ENCODE measurements around the gene ATXN7. TPM values are rescaled to one million over a fixed set of nuclear protein-coding genes. Genes with fewer than 3 reads are reported as not detected.

ATXN7 gene
- total and polyA plus RNA-seq, 2 donors from 2014 or later, result 1.4 to 36.4 TPM

GRCh38 chr3:63968612-63969350 lies 105.1 kb downstream of the ATXN7 start:
- Histone ChIP-seq H3K27ac (ENCODE audit: low read depth in 2 of 2, low read length in 2 of 2) (peak overlapping the region; percentile 75 to 77), H3K9me3 (ENCODE audit: control insufficient read depth in 2 of 3, insufficient read depth in 1 of 3, low read length in 3 of 3) (no peaks in the 10 kb centered on the region), H3K9ac (ENCODE audit: low read length in 3 of 3) (peak overlapping the region in 1 of 3 donors; percentile 47), H3K36me3 (ENCODE audit: control insufficient read depth in 2 of 3, insufficient read depth in 3 of 3, low read length in 3 of 3) (no peaks in the 10 kb centered on the region), H3K27me3 (ENCODE audit: control insufficient read depth, insufficient read depth, low read length) (no peaks in the 10 kb centered on the region), H3K4me1 (ENCODE audit: control insufficient read depth in 2 of 3, insufficient read depth in 2 of 3, low read depth in 1 of 3, low read length in 3 of 3) (peaks cover 9 to 40% (median 28%) of the 10 kb centered on the region in 3 donors), H3K4me3 (ENCODE audit: low read length in 3 of 3) (peak overlapping the region; percentile 22 to 57 (median 37))
- FAIRE-seq (no peak), DNase-seq (peak in 1 of 5 donors; percentile 20)
- intact Hi-C loops (cut with DNase I), result no loop called here
- TF ChIP-seq, protein P1, sequence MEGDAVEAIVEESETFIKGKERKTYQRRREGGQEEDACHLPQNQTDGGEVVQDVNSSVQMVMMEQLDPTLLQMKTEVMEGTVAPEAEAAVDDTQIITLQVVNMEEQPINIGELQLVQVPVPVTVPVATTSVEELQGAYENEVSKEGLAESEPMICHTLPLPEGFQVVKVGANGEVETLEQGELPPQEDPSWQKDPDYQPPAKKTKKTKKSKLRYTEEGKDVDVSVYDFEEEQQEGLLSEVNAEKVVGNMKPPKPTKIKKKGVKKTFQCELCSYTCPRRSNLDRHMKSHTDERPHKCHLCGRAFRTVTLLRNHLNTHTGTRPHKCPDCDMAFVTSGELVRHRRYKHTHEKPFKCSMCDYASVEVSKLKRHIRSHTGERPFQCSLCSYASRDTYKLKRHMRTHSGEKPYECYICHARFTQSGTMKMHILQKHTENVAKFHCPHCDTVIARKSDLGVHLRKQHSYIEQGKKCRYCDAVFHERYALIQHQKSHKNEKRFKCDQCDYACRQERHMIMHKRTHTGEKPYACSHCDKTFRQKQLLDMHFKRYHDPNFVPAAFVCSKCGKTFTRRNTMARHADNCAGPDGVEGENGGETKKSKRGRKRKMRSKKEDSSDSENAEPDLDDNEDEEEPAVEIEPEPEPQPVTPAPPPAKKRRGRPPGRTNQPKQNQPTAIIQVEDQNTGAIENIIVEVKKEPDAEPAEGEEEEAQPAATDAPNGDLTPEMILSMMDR (IDR thresholded peaks at IDR 0.05; ENCODE audit: borderline replicate concordance, extremely low read depth, insufficient read depth), result no peak

DNA sequence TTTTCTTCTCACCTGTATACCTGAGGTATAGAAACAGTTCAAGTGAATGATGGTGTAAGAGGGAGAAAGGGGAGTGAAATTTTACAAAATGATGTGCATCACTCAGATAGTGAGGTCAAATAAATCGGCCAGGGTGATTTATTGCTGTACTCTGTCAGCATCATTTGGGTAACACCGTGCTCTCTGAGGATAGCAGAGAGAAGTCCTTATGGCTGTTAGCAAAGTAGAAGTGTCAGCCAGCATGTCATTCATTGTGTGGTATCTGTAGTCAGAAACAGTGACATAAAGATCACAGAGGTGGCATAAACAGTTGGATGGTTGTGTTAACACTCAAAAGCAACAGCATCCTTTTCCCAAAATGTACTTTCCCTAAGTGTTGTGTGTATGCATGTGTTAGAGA lies 106.2 kb downstream of the ATXN7 start:
- intact Hi-C loops (cut with DNase I), result no loop called here
- peak overlapping the region in 1 of 3 donors; percentile 57 for H3K4me3 ChIP-seq (ENCODE audit: low read length in 3 of 3)
- DNase-seq (no peak), FAIRE-seq (no peak)
- H3K27me3 ChIP-seq (ENCODE audit: control insufficient read depth, insufficient read depth, low read length), result no peaks in the 10 kb centered on the region
- no peak overlapping the region for H3K27ac ChIP-seq (ENCODE audit: low read depth in 2 of 2, low read length in 2 of 2)
- H3K9ac ChIP-seq (ENCODE audit: low read length in 3 of 3), result no peak overlapping the region
- no peaks in the 10 kb centered on the region for H3K36me3 ChIP-seq (ENCODE audit: control insufficient read depth in 2 of 3, insufficient read depth in 3 of 3, low read length in 3 of 3)
- no peaks in the 10 kb centered on the region for H3K9me3 ChIP-seq (ENCODE audit: control insufficient read depth in 2 of 3, insufficient read depth in 1 of 3, low read length in 3 of 3)
- peaks cover 9 to 40% (median 28%) of the 10 kb centered on the region in 3 donors for H3K4me1 ChIP-seq (ENCODE audit: control insufficient read depth in 2 of 3, insufficient read depth in 2 of 3, low read depth in 1 of 3, low read length in 3 of 3)
- TF ChIP-seq, protein P1 (IDR thresholded peaks at IDR 0.05; ENCODE audit: borderline replicate concordance, extremely low read depth, insufficient read depth), result no peak

DNA sequence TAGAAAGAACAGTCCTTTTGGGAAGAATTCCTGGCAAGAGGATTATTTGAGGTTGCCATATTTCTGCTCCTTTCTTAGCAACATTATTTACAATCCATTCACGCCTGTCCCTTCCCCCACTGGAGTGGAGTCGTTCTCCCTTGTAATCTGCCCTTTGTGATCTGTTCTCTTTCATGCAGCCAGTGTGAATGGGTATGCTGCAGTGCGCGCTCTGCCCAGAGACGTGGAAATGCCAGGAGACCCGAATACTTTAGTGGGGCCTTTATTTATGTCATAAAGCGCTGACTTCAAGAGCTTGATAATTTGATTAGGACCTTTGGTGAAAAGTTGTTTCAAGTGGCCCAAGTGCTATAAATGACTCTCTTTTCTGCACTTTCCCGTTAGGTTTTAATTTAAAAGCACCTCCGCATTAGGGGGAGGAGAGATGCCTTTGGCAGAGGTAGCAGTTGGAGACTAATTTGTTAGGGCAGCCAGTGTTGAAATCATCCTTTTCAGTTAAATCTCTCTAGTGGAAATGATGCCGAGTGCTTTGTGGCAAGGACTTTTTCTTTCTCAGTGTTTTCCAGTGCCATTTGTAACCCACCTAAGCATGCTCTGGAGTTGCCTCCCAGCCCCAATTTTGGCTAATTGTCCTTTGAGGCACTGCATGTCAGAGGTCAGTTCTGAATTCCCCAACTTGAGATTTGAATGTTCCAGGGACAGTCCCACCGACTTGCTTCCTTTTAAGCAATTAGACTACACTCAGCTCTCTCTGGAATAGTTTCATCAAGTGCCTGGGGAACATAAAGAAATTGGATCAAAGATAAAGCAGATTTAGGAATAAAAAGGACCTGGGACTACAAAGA lies 107.2 kb downstream of the ATXN7 start:
- FAIRE-seq, result no peak
- intact Hi-C loops (cut with DNase I), result no loop called here
- Histone ChIP-seq H3K4me1 (ENCODE audit: control insufficient read depth in 2 of 3, insufficient read depth in 2 of 3, low read depth in 1 of 3, low read length in 3 of 3) (peaks cover 9 to 43% (median 31%) of the 10 kb centered on the region in 3 donors), H3K9me3 (ENCODE audit: control insufficient read depth in 2 of 3, insufficient read depth in 1 of 3, low read length in 3 of 3) (no peaks in the 10 kb centered on the region), H3K4me3 (ENCODE audit: low read length in 3 of 3) (peak overlapping the region in 1 of 3 donors; percentile 11), H3K36me3 (ENCODE audit: control insufficient read depth in 2 of 3, insufficient read depth in 3 of 3, low read length in 3 of 3) (no peaks in the 10 kb centered on the region), H3K27ac (ENCODE audit: low read depth in 2 of 2, low read length in 2 of 2) (peak overlapping the region; percentile 14 to 36), H3K27me3 (ENCODE audit: control insufficient read depth, insufficient read depth, low read length) (no peaks in the 10 kb centered on the region), H3K9ac (ENCODE audit: low read length in 3 of 3) (no peak overlapping the region)
- no peak for DNase-seq
- TF ChIP-seq, protein P1 (IDR thresholded peaks at IDR 0.05; ENCODE audit: borderline replicate concordance, extremely low read depth, insufficient read depth), result no peak

Measured in kidney (tissue), 14 donors.